IMR-90 (cell line): Measurements from ENCODE around the gene RSBN1L. TPM values are rescaled to one million over a fixed set of nuclear protein-coding genes. Genes with fewer than 3 reads are reported as not detected.
"Not testable (repeated sequence)": the region's sequence is repeated elsewhere in the genome, so short reads cannot be mapped to it uniquely, and the experiment has no call there.

Experiments used
- ATAC-seq: fragments of 200-7000 bp; cut with Tn5 transposase; 2 replicates; pipeline ENCODE4 v1.9.1; 2020; ENCODE audit warnings: low read depth, mild to moderate bottlenecking, moderate library complexity
- BruUV-seq: library from RNA; stranded (reverse); fragments of 400-500 nt; replicated peaks from 2 replicates; lab custom pipeline; 2021; lab: Mats Ljungman, UMichigan
- CTCF ChIA-PET: fragments of 300-600 bp; formaldehyde crosslinking; extraction: SDS; loops from one replicate; lab custom pipeline; 2021; ENCODE audit warnings: antibody characterized with exemption; lab: Yijun Ruan, JAX
- POLR2A ChIA-PET: fragments of 300-600 bp; sonication (Branson Sonifier 250); formaldehyde crosslinking; loops from one replicate; lab custom pipeline; 2022; ENCODE audit warnings: antibody characterized with exemption; ENCODE audit not compliant: unreplicated experiment; lab: Charles Lee
- DNase-seq: peaks from one replicate; pipeline ENCODE4 v3.0.0; 2013
- H2AFZ ChIP-seq: replicated peaks from 2 replicates; pipeline ENCODE3; 2013; ENCODE audit warnings: low read length, mild to moderate bottlenecking; ENCODE audit not compliant: poor library complexity
- H2AK5ac ChIP-seq: 2 replicates; pipeline ENCODE4 v1.6.1; 2013; ENCODE audit warnings: low read depth, low read length, inconsistent platforms
- H2AK9ac ChIP-seq: replicated peaks from 2 replicates; pipeline ENCODE3; 2013; ENCODE audit warnings: mild to moderate bottlenecking, low read depth, low read length, moderate library complexity; ENCODE audit not compliant: poor library complexity
- H2BK120ac ChIP-seq: 2 replicates; pipeline ENCODE4 v1.6.1; 2013; ENCODE audit warnings: low read depth, low read length, inconsistent platforms
- H2BK15ac ChIP-seq: 3 replicates; pipeline ENCODE4 v1.6.1; 2013; ENCODE audit warnings: low read depth, low read length, inconsistent platforms
- H2BK20ac ChIP-seq: 2 replicates; pipeline ENCODE4 v1.6.1; 2013; ENCODE audit warnings: low read depth, mild to moderate bottlenecking, inconsistent platforms, low read length, moderate library complexity
- H2BK5ac ChIP-seq: 2 replicates; pipeline ENCODE4 v1.6.1; 2013; ENCODE audit warnings: mild to moderate bottlenecking, low read depth, low read length, inconsistent platforms; ENCODE audit not compliant: poor library complexity, severe bottlenecking
- H3K14ac ChIP-seq: replicated peaks from 2 replicates; pipeline ENCODE4 v1.6.1; 2013; ENCODE audit warnings: low read depth, low read length, inconsistent platforms
- H3K18ac ChIP-seq: 2 replicates; pipeline ENCODE4 v1.6.1; 2013; ENCODE audit warnings: low read depth, low read length, control low read depth
- H3K23ac ChIP-seq: 2 replicates; pipeline ENCODE4 v1.6.1; 2013; ENCODE audit warnings: low read depth, low read length, inconsistent platforms
- H3K27ac ChIP-seq: 2 replicates; pipeline ENCODE4 v1.5.1; 2013; ENCODE audit warnings: mild to moderate bottlenecking, control low read depth, low read length; ENCODE audit not compliant: insufficient read depth
- H3K27me3 ChIP-seq: 2 replicates; pipeline ENCODE4 v1.6.1; 2013; ENCODE audit warnings: low read length; ENCODE audit not compliant: control insufficient read depth, insufficient read depth
- H3K36me3 ChIP-seq: 2 replicates; pipeline ENCODE4 v1.6.1; 2013; ENCODE audit warnings: low read length, mixed read lengths; ENCODE audit not compliant: control insufficient read depth, insufficient read depth
- H3K4ac ChIP-seq: 2 replicates; pipeline ENCODE4 v1.6.1; 2013; ENCODE audit warnings: low read depth, low read length, inconsistent platforms
- H3K4me1 ChIP-seq: 2 replicates; pipeline ENCODE4 v1.6.1; 2013; ENCODE audit warnings: low read length, mixed read lengths; ENCODE audit not compliant: control insufficient read depth, insufficient read depth
- H3K4me2 ChIP-seq: 2 replicates; pipeline ENCODE4 v1.6.1; 2013; ENCODE audit warnings: low read depth, mild to moderate bottlenecking, control low read depth, low read length, moderate library complexity
- H3K4me3 ChIP-seq: 2 replicates; pipeline ENCODE4 v1.5.1; 2013; ENCODE audit warnings: low read depth, mild to moderate bottlenecking, control low read depth, low read length, moderate library complexity; ENCODE audit not compliant: insufficient read depth
- H3K56ac ChIP-seq: 2 replicates; pipeline ENCODE4 v1.6.1; 2013; ENCODE audit warnings: low read length, inconsistent platforms; ENCODE audit not compliant: insufficient read depth; ENCODE audit errors: extremely low read depth
- H3K79me1 ChIP-seq, 2 experiments: 2 replicates each; pipeline ENCODE4 v1.6.1; 2013; ENCODE audit warnings: low read length in 2 of 2, inconsistent platforms in 1 of 2, low read depth in 1 of 2
- H3K9ac ChIP-seq: 2 replicates; pipeline ENCODE4 v1.6.1; 2013; ENCODE audit warnings: low read depth, low read length, control low read depth
- H3K9me1 ChIP-seq: 2 replicates; pipeline ENCODE4 v1.6.1; 2013; ENCODE audit warnings: low read length, inconsistent platforms; ENCODE audit not compliant: insufficient read depth
- H3K9me3 ChIP-seq: 2 replicates; pipeline ENCODE4 v1.6.1; 2013; ENCODE audit warnings: low read length; ENCODE audit not compliant: control insufficient read depth, insufficient read depth
- H4K20me1 ChIP-seq: 2 replicates; pipeline ENCODE4 v1.6.1; 2013; ENCODE audit warnings: low read length, inconsistent platforms; ENCODE audit not compliant: insufficient read depth
- H4K5ac ChIP-seq: 2 replicates; pipeline ENCODE4 v1.6.1; 2013; ENCODE audit warnings: mild to moderate bottlenecking, low read depth, low read length, control low read depth
- H4K8ac ChIP-seq, 2 experiments: 2 replicates each; pipeline ENCODE4 v1.6.1; 2013; ENCODE audit warnings: low read depth in 2 of 2, low read length in 2 of 2, control low read depth in 1 of 2, inconsistent platforms in 1 of 2
- H4K91ac ChIP-seq: 2 replicates; pipeline ENCODE4 v1.6.1; 2013; ENCODE audit warnings: low read depth, low read length, inconsistent platforms; ENCODE audit not compliant: insufficient read depth
- WGBS, 2 experiments: methylation state at CpG; one replicate each; pipeline versions ENCODE4 v1.1.5 to v1.1.7; 2013; ENCODE audit warnings: missing lambda C conversion rate in 2 of 2; ENCODE audit not compliant: insufficient read length in 1 of 2; ENCODE audit errors: extremely low coverage in 2 of 2; 5-methylcytosine and 5-hydroxymethylcytosine counted together
- dilution Hi-C: fragments of 300-500 bp; cut with HindIII; formaldehyde crosslinking; loops from one replicate; pipeline ENCODE4 v1.14.3; 2018; ENCODE audit warnings: low sequenced_read_pairs; ENCODE audit not compliant: unreplicated experiment
- in situ Hi-C: fragments of 300-500 bp; cut with MboI; formaldehyde crosslinking; loops from 3 replicates; pipeline ENCODE4 v1.14.3; 2019; ENCODE audit warnings: low sequenced_read_pairs, inconsistent platforms, mixed read lengths
- intact Hi-C: fragments of 100-400 bp; cut with micrococcal nuclease; formaldehyde crosslinking; loops from 2 replicates; pipeline ENCODE4 v1.10.0; 2022
- polyA plus RNA-seq, 3 experiments: library from polyadenylated mRNA; depleted of rRNA; stranded (reverse); fragments of >200 nt; gene quantifications; 2 replicates each; pipeline ENCODE4 v1.2.3, GENCODE V29; 2012; ENCODE audit warnings: low replicate concordance in 1 of 3
- total RNA-seq: library from RNA; depleted of rRNA; stranded (reverse); fragments of >200 nt; gene quantifications from 2 replicates; pipeline ENCODE4 v1.2.3, GENCODE V29; 2012

RSBN1L gene
- total and polyA plus RNA-seq, 2 of the 4 experiments (the other 2 are of a cell fraction): 7.8 to 14.7 TPM

- dilution Hi-C loops, ATAC-seq, H4K5ac ChIP-seq, H2BK15ac ChIP-seq, H2BK5ac ChIP-seq, H3K9me1 ChIP-seq, H3K4me1 ChIP-seq, H3K4me2 ChIP-seq, H2AFZ ChIP-seq, H3K9ac ChIP-seq, H2AK5ac ChIP-seq, H3K14ac ChIP-seq, POLR2A ChIA-PET, DNase-seq, H3K23ac ChIP-seq, H2BK120ac ChIP-seq, H3K56ac ChIP-seq, H4K91ac ChIP-seq, H4K20me1 ChIP-seq, H4K8ac ChIP-seq, H3K27me3 ChIP-seq, BruUV-seq, H3K9me3 ChIP-seq, CTCF ChIA-PET, H3K18ac ChIP-seq, H3K4ac ChIP-seq, H3K27ac ChIP-seq, H2AK9ac ChIP-seq, H2BK20ac ChIP-seq, H3K4me3 ChIP-seq: not testable (repeated sequence)
- 96% methylated on average over 5 of the region's 12 CpGs; no CpG with 5 or more reads in 1 of the 2 experiments for WGBS, 2 experiments
- in situ Hi-C loops: loop anchor here (25.0 kb wide), 1 partner anchor 284 kb away; no protein-coding TSS in a partner anchor
- Histone ChIP-seq H3K79me1 (peaks cover 8 to 32% of the 10 kb centered on the region in 2 experiments; a peak in 3 of 4 replicates), H3K36me3 (peaks cover 21% of the 10 kb centered on the region)
- intact Hi-C loops: loop anchor here (5.0 kb wide), 1 partner anchor 264 kb away; no protein-coding TSS in a partner anchor
Observed at GRCh38 chr7:77652826-77653225, 43.4 kb upstream of the RSBN1L start.
